HepG2 (cell line): ENCODE data around the gene TPBG. TPM values are rescaled to one million over a fixed set of nuclear protein-coding genes. Genes with fewer than 3 reads are reported as not detected.

ENCODE experiments used
- ATAC-seq: fragments of 200-7000 bp; cut with Tn5 transposase; 3 replicates; pipeline ENCODE4 v1.9.1; 2020; ENCODE audit warnings: mild to moderate bottlenecking, moderate library complexity
- BruUV-seq: library from RNA; stranded (reverse); fragments of 400-500 nt; replicated peaks from 2 replicates; lab custom pipeline; 2021; lab: Mats Ljungman, UMichigan
- CTCF ChIA-PET: fragments of 300-600 bp; formaldehyde crosslinking; extraction: SDS; loops from one replicate; lab custom pipeline; 2021; ENCODE audit warnings: low total read pairs, inconsistent platforms, low intra/inter-chr PET ratio; lab: Yijun Ruan, JAX
- POLR2A ChIA-PET: fragments of 350-600 bp; sonication (Branson Sonifier 250); formaldehyde crosslinking; loops from one replicate; lab custom pipeline; 2020; ENCODE audit warnings: antibody characterized with exemption, inconsistent platforms; lab: Yijun Ruan, JAX
- DNase-seq: peaks from one replicate; pipeline ENCODE4 v3.0.0-alpha.2; 2015; ENCODE audit warnings: low spot score
- FAIRE-seq: peaks from 3 replicates; lab custom pipeline; 2011; peaks lifted over from hg19 to GRCh38; lab: Jason Lieb, UNC
- H2AFZ ChIP-seq: one replicate; pipeline ENCODE4 v1.6.1; 2011; ENCODE audit warnings: low read length, inconsistent platforms
- H3K27ac ChIP-seq: fragments of 300-600 bp; 3 replicates; pipeline ENCODE4 v1.8.0; 2011; ENCODE audit warnings: mixed run types, mild to moderate bottlenecking, mixed read lengths, low read length, inconsistent platforms; ENCODE audit not compliant: insufficient read depth; ENCODE audit errors: extremely low read length
- H3K27me3 ChIP-seq, 2 experiments: fragments of 200-600 bp in 1 of 2; 2 replicates in 1 of 2; 3 replicates in 1 of 2; pipeline versions ENCODE4 v1.6.0 to v1.8.0; 2011; ENCODE audit warnings: low read length in 2 of 2, mild to moderate bottlenecking in 2 of 2, moderate library complexity in 2 of 2, inconsistent platforms in 1 of 2; ENCODE audit not compliant: insufficient read depth in 2 of 2, control insufficient read depth in 1 of 2
- H3K36me3 ChIP-seq, 2 experiments: fragments of 200-600 bp in 1 of 2; replicated peaks in 1 of 2; 2 replicates in 1 of 2; 3 replicates in 1 of 2; pipeline versions ENCODE4 v1.5.1 to v1.8.0; 2011; ENCODE audit warnings: low read length in 2 of 2, inconsistent platforms in 1 of 2; ENCODE audit not compliant: insufficient read depth in 2 of 2, control insufficient read depth in 1 of 2
- H3K4me1 ChIP-seq: 2 replicates; pipeline ENCODE4 v1.5.1; 2012; ENCODE audit warnings: low read length, inconsistent platforms; ENCODE audit not compliant: insufficient read depth
- H3K4me2 ChIP-seq: 2 replicates; pipeline ENCODE4 v1.6.0; 2011; ENCODE audit warnings: low read depth, low read length, inconsistent platforms
- H3K4me3 ChIP-seq, 3 experiments: fragments of 200-600 bp in 1 of 3; sonication (generic), shearing (Covaris generic) in 1 of 3; replicated peaks in 1 of 3; 2 replicates each; pipeline ENCODE4 v1.5.1; 2011 to 2016; ENCODE audit warnings: low read length in 3 of 3, inconsistent platforms in 2 of 3, low read depth in 2 of 3, mild to moderate bottlenecking in 2 of 3, control low read depth in 1 of 3, mixed read lengths in 1 of 3; ENCODE audit not compliant: insufficient read depth in 1 of 3
- H3K79me2 ChIP-seq: one replicate; pipeline ENCODE4 v1.6.1; 2011; ENCODE audit warnings: low read length, inconsistent platforms; ENCODE audit not compliant: insufficient read depth
- H3K9ac ChIP-seq: 2 replicates; pipeline ENCODE4 v1.6.0; 2011; ENCODE audit warnings: mild to moderate bottlenecking, low read depth, low read length, inconsistent platforms; ENCODE audit not compliant: insufficient read depth
- H3K9me3 ChIP-seq: 2 replicates; pipeline ENCODE4 v1.5.1; 2012; ENCODE audit warnings: mild to moderate bottlenecking, low read length
- H4K20me1 ChIP-seq: 2 replicates; pipeline ENCODE4 v1.6.0; 2011; ENCODE audit warnings: inconsistent platforms, mild to moderate bottlenecking, low read length, moderate library complexity; ENCODE audit not compliant: insufficient read depth
- ATF7-NPFF ChIP-seq: sonication (generic); formaldehyde crosslinking; IDR thresholded peaks from 2 replicates; pipeline ENCODE4 v1.8.1; 2023; ENCODE audit warnings: mild to moderate bottlenecking, low read depth, missing genetic modification reagents, moderate library complexity
- ETV5 ChIP-seq: IDR thresholded peaks from 2 replicates; pipeline ENCODE4 v1.6.1; 2018; ENCODE audit warnings: missing biosample characterization, missing genetic modification reagents, inconsistent platforms, borderline replicate concordance
- KDM3A ChIP-seq: IDR thresholded peaks from 2 replicates; pipeline ENCODE4 v1.6.1; 2018; ENCODE audit warnings: low read depth, missing compliant biosample characterization
- NFE2L2 ChIP-seq: fragments of 150-350 bp; IDR thresholded peaks from 2 replicates; pipeline ENCODE4 v1.6.1; 2014; ENCODE audit warnings: low read length
- PHF20 ChIP-seq: sonication (generic); formaldehyde crosslinking; IDR thresholded peaks from 2 replicates; pipeline ENCODE4 v1.5.0; 2020; ENCODE audit warnings: mild to moderate bottlenecking, missing genetic modification reagents
- SATB2 ChIP-seq: sonication (generic); formaldehyde crosslinking; IDR thresholded peaks from 2 replicates; pipeline ENCODE4 v1.5.0; 2020; ENCODE audit warnings: missing genetic modification reagents
- WGBS: methylation state at CpG from one replicate; pipeline ENCODE4 v1.1.6; 2017; ENCODE audit warnings: low lambda C conversion rate; 5-methylcytosine and 5-hydroxymethylcytosine counted together
- in situ Hi-C: cut with HindIII; loops from 2 replicates; pipeline ENCODE4 v1.10.0; 2017; ENCODE audit warnings: low pct_unique_long_range_greater_than_20kb; ENCODE audit not compliant: extremely low pct_ligation_motif_present
- intact Hi-C: fragments of 100-400 bp; cut with micrococcal nuclease; formaldehyde crosslinking; loops from one replicate; pipeline ENCODE4 v1.10.0; 2022; ENCODE audit not compliant: unreplicated experiment
- polyA plus RNA-seq, 8 experiments: library from polyadenylated mRNA; depleted of rRNA in 3 of 8; stranded (reverse) in 7 of 8; unstranded in 1 of 8; fragments of >200 nt; fragmentation: Illumina TruSeq in 4 of 8; extraction: Trizol in 4 of 8; gene quantifications; 2 replicates each; pipeline versions ENCODE4 v1.2.1 to v1.2.3, GENCODE V29; 2011 to 2016; ENCODE audit warnings: low read depth in 4 of 8, missing spikeins in 1 of 8, mixed read lengths in 1 of 8; ENCODE audit not compliant: insufficient read depth in 1 of 8
- total RNA-seq, 5 experiments: library from RNA; depleted of rRNA; stranded (reverse); fragments of >200 nt; fragmentation: Illumina TruSeq; extraction: Trizol; gene quantifications; 2 replicates each; pipeline ENCODE4 v1.2.3, GENCODE V29; 2016; ENCODE audit warnings: low read depth in 1 of 5
- TF ChIP-seq, protein P1 (sequence below): IDR thresholded peaks from 2 replicates; pipeline ENCODE4 v1.6.1; 2016; ENCODE audit warnings: low read depth, missing genetic modification reagents, missing compliant biosample characterization
- TF ChIP-seq, protein P2 (sequence below): sonication (generic); formaldehyde crosslinking; IDR thresholded peaks from 2 replicates; pipeline ENCODE4 v1.4.0; 2020; ENCODE audit warnings: missing genetic modification reagents
- TF ChIP-seq, protein P3 (sequence below): IDR thresholded peaks from 2 replicates; pipeline ENCODE4 v1.6.1; 2012; ENCODE audit warnings: low read length, improper control_type of control experiment
- TF ChIP-seq, protein P4 (sequence below): IDR thresholded peaks from 2 replicates; pipeline ENCODE4 v1.6.1; 2012; ENCODE audit warnings: low read depth, low read length, improper control_type of control experiment

The TPBG gene
- total and polyA plus RNA-seq, 2 of the 13 experiments (the other 11 are each of a cell fraction or from before 2014, with no cell fraction given), result 0.73 to 0.75 TPM

DNA sequence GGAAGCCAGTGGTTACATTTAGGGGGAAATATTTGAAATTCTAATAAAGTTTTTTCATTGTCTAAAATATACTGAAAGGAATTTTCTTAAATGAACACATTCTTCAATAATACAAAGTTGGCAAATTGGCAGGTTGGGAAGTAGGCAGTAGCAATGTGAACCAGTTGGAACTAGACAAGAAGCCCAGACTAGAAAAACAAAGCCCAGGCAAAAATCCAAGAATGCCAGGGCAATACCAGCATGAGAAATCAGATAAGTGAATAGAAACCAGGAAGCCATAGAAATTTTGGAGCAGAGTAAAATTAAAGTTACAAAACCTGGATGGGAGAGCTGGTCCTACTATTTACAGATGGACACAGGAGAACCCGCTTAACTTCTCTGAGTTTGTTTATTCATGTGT, 52.2 kb downstream of the TPBG start:
- no peak overlapping the region for H3K4me3 ChIP-seq
- peaks cover 0 to 1% of the 10 kb centered on the region in 2 experiments; a peak in 1 of 5 replicates for H3K27me3 ChIP-seq
- CTCF ChIA-PET, result no interaction called here
- BruUV-seq, result no TSS peak
- no peaks in the 10 kb centered on the region for H3K79me2 ChIP-seq
- H2AFZ ChIP-seq, result no peak overlapping the region
- ATAC-seq, result no peak
- WGBS, result 45% methylated on average over 1 of the region's 1 CpG
- DNase-seq, result no peak
- FAIRE-seq, result no peak
- no peaks in the 10 kb centered on the region for H4K20me1 ChIP-seq
- in situ Hi-C loops, result no loop called here
- no peaks in the 10 kb centered on the region for H3K4me1 ChIP-seq
- intact Hi-C loops, result no loop called here
- H3K36me3 ChIP-seq, result no peaks in the 10 kb centered on the region
- POLR2A ChIA-PET, result no interaction called here
- H3K27ac ChIP-seq, result no peak overlapping the region
- no peak overlapping the region for H3K9ac ChIP-seq
- no peak overlapping the region for H3K4me2 ChIP-seq
- no peaks in the 10 kb centered on the region for H3K9me3 ChIP-seq
- TF ChIP-seq ETV5 (CRISPR knock-in tag) (no peak), KDM3A (no peak), ATF7-NPFF (CRISPR knock-in tag) (no peak), SATB2 (CRISPR knock-in tag) (no peak), NFE2L2 (no peak), PHF20 (no peak)
- TF ChIP-seq, protein P1, sequence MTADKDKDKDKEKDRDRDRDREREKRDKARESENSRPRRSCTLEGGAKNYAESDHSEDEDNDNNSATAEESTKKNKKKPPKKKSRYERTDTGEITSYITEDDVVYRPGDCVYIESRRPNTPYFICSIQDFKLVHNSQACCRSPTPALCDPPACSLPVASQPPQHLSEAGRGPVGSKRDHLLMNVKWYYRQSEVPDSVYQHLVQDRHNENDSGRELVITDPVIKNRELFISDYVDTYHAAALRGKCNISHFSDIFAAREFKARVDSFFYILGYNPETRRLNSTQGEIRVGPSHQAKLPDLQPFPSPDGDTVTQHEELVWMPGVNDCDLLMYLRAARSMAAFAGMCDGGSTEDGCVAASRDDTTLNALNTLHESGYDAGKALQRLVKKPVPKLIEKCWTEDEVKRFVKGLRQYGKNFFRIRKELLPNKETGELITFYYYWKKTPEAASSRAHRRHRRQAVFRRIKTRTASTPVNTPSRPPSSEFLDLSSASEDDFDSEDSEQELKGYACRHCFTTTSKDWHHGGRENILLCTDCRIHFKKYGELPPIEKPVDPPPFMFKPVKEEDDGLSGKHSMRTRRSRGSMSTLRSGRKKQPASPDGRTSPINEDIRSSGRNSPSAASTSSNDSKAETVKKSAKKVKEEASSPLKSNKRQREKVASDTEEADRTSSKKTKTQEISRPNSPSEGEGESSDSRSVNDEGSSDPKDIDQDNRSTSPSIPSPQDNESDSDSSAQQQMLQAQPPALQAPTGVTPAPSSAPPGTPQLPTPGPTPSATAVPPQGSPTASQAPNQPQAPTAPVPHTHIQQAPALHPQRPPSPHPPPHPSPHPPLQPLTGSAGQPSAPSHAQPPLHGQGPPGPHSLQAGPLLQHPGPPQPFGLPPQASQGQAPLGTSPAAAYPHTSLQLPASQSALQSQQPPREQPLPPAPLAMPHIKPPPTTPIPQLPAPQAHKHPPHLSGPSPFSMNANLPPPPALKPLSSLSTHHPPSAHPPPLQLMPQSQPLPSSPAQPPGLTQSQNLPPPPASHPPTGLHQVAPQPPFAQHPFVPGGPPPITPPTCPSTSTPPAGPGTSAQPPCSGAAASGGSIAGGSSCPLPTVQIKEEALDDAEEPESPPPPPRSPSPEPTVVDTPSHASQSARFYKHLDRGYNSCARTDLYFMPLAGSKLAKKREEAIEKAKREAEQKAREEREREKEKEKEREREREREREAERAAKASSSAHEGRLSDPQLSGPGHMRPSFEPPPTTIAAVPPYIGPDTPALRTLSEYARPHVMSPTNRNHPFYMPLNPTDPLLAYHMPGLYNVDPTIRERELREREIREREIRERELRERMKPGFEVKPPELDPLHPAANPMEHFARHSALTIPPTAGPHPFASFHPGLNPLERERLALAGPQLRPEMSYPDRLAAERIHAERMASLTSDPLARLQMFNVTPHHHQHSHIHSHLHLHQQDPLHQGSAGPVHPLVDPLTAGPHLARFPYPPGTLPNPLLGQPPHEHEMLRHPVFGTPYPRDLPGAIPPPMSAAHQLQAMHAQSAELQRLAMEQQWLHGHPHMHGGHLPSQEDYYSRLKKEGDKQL (CRISPR knock-in tag), result no peak
- TF ChIP-seq, protein P2, sequence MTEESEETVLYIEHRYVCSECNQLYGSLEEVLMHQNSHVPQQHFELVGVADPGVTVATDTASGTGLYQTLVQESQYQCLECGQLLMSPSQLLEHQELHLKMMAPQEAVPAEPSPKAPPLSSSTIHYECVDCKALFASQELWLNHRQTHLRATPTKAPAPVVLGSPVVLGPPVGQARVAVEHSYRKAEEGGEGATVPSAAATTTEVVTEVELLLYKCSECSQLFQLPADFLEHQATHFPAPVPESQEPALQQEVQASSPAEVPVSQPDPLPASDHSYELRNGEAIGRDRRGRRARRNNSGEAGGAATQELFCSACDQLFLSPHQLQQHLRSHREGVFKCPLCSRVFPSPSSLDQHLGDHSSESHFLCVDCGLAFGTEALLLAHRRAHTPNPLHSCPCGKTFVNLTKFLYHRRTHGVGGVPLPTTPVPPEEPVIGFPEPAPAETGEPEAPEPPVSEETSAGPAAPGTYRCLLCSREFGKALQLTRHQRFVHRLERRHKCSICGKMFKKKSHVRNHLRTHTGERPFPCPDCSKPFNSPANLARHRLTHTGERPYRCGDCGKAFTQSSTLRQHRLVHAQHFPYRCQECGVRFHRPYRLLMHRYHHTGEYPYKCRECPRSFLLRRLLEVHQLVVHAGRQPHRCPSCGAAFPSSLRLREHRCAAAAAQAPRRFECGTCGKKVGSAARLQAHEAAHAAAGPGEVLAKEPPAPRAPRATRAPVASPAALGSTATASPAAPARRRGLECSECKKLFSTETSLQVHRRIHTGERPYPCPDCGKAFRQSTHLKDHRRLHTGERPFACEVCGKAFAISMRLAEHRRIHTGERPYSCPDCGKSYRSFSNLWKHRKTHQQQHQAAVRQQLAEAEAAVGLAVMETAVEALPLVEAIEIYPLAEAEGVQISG, result no peak
- TF ChIP-seq, protein P3, sequence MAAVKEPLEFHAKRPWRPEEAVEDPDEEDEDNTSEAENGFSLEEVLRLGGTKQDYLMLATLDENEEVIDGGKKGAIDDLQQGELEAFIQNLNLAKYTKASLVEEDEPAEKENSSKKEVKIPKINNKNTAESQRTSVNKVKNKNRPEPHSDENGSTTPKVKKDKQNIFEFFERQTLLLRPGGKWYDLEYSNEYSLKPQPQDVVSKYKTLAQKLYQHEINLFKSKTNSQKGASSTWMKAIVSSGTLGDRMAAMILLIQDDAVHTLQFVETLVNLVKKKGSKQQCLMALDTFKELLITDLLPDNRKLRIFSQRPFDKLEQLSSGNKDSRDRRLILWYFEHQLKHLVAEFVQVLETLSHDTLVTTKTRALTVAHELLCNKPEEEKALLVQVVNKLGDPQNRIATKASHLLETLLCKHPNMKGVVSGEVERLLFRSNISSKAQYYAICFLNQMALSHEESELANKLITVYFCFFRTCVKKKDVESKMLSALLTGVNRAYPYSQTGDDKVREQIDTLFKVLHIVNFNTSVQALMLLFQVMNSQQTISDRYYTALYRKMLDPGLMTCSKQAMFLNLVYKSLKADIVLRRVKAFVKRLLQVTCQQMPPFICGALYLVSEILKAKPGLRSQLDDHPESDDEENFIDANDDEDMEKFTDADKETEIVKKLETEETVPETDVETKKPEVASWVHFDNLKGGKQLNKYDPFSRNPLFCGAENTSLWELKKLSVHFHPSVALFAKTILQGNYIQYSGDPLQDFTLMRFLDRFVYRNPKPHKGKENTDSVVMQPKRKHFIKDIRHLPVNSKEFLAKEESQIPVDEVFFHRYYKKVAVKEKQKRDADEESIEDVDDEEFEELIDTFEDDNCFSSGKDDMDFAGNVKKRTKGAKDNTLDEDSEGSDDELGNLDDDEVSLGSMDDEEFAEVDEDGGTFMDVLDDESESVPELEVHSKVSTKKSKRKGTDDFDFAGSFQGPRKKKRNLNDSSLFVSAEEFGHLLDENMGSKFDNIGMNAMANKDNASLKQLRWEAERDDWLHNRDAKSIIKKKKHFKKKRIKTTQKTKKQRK, result no peak
- TF ChIP-seq, protein P4, sequence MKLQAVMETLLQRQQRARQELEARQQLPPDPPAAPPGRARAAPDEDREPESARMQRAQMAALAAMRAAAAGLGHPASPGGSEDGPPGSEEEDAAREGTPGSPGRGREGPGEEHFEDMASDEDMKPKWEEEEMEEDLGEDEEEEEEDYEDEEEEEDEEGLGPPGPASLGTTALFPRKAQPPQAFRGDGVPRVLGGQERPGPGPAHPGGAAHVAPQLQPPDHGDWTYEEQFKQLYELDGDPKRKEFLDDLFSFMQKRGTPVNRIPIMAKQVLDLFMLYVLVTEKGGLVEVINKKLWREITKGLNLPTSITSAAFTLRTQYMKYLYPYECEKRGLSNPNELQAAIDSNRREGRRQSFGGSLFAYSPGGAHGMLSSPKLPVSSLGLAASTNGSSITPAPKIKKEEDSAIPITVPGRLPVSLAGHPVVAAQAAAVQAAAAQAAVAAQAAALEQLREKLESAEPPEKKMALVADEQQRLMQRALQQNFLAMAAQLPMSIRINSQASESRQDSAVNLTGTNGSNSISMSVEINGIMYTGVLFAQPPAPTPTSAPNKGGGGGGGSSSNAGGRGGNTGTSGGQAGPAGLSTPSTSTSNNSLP, result no peak
